Stimulated activated CD8-positive, alpha-beta memory T cell treated with anti-CD3 and anti-CD28 coated beads, Interleukin-2, amount 100 ng/mL, for 1 hour (primary cell): ENCODE results near the gene ABITRAM.
"Not testable (repeated sequence)": the region's sequence is repeated elsewhere in the genome, so short reads cannot be mapped to it uniquely, and the experiment has no call there.

Experiments used
- DNase-seq, 2 donors: peaks; one replicate each; pipeline ENCODE4 v3.0.0-alpha.2; 2020; ENCODE audit warnings: low read depth in 2 of 2

The ABITRAM gene, protein sequence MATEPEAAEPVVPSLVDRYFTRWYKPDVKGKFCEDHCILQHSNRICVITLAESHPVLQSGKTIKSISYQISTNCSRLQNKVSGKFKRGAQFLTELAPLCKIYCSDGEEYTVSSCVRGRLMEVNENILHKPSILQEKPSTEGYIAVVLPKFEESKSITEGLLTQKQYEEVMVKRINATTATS

DNA sequence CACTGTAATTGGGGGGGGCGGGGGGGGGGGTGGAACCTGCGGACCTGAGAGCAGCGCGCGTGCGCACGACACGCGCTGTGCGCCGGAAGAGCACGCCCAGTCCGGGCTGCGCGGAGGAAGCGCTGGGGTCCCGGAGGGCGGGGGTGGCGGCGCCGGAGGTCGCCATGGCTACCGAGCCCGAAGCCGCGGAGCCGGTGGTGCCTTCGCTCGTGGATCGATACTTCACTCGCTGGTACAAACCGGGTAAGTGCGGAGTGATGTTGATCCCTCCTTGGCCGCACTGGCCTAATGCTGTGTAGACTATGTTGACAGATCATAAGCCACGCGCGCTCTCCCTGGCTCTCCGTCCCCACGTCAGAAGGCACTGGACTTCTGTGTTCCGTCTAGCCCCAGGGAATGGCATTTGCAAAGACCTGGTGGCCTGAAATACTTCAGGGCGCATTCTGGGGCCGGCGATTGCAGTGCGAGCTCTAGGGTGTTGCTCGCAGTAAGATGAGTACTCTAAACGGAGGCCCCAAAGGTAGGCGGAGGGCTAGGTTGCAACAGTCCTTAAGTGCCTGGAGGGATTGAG, at the start of gene ABITRAM:
ABITRAM (plus strand) TSS at position 78 of the 571 bp plus-strand sequence; CDS start at position 165, 87 bp downstream.
- DNase-seq, result peak; percentile 59 to 66

DNA sequence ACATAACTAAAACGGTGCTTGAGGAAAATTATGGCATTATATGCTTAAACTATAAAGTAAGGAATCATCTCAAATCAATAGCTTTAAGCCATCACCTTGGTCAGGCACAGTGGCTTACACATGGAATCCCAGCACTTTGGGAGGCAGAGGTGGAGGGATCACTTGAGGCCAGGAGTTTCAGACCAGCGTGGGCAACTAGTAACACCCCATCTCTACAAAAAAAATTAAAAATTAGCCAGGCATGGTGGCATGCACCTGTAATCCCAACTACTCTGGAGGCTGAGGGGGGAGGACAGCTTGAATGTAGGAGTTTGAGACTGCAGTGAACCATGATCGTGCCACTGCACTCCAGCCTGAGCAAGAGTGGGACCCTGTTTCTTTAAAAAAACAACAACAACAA, 49.5 kb upstream of the ABITRAM start:
- no peak for DNase-seq

DNA sequence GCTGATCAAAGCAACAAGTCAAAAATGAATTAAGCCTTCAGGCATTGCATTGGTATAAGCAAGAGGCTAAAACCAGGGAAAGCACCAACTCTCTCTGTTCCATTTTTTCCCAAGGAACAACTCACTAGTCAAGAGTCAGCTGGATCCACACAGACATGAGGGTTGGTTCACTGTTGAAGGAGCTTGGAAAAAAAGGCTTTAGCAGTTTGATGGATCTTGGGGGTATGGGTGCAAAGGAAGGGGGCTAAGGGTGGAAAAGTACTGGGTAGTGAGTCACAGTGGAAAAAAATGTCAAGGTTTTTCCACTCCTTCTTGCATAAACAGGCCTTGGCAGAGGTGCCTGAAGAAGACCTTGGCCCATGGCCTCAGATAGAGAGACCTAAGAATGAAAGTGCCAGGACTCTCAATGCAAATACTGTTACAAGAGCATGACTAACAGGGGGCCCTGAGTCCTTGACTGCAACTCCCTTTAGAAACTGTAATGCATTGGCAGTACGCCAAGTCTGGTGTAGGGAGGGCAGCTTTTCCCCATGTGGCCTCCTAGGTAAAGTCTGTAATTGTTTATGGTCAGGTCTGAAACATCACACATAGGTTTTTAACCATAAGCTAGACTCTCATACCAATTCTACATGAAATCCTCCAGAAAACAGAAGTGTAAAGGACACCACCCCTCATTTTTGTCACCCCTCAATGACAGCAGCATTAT, 48.4 kb upstream of the ABITRAM start:
- DNase-seq, result no peak

DNA sequence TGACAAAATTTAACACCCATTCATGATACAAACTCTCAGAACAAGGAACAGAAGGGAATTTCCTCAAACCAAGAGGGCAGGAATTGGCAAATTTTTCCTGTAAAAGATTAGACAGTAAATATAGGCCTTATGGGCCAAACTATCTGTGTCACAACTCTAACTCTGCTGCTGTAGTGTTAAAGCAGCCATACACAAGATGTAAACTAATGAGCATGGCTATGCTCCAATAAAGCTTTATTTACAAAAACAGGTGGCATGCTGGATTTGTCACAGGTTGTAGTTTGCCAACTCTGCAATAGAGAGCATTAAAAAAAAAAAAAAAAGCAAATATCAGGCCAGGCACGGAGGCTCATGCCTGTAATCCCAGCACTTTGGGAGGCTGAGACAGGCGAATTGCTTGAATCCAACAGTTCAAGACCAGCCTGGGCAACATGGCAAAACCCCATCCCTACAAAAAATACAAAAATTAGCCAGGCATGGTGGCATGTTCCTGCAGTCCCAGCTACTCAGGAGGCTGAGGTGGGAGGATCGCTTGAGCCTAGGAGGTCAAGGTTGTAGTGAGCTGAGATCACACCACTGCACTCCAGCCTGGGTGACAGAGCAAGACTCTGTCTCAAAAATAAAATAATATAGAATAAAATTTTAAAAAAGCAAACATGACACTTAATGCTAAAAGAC, 47.5 kb upstream of the ABITRAM start:
- not testable (repeated sequence) for DNase-seq

DNA sequence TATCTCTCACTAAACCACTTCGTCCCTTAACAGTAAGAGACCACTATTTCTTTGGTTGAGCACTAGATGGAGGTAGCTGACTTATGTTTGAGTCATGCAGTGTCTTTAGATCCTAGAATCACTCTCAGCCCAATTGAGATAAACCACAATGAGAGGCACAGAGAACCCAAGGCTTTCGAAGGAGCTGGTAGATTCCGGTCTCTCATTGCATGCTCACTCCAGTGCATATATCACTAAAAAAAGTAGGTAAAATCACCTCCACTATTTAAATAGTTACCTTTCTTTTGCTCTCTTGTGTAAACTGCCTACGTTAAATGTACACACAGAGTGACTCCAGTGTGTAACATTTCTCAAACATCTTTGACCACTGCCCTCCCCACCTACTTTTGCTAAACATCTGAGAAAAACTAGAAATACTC, 44.5 kb upstream of the ABITRAM start:
- no peak for DNase-seq

DNA sequence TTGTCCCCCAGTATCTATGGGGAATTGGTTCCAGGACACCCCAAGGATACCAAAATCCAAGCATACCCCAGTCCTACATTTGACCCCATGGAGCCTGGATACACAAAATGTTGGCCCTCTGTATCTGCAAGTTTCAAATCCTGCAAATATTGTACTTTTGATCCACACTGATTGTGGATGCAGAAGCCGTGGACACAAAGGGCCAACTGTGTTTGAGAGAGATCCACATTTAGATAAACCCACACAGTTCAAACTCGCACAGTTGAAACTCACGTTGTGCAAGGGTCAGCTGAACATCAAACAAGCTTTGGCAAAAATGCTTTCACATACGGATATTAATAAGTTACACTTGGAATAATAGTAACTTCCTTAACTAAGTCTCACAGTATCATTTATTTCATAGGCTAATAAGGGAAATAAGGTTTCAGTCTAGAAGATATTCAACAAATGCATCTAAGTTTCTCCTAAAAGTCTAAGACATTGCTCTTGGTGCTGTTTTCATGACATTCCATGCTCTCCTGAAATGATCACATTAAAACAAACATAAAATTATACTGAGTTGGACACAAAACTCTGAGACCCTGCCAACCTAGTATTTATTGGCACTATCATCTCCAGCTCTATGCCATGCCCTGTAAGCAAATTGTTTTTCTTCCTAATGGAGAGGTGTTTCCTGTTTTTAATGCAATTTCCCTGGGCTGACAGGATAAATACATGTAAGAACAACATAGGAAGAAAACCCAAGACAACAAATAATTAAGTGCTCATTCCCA, 39.8 kb upstream of the ABITRAM start:
- DNase-seq, result no peak

DNA sequence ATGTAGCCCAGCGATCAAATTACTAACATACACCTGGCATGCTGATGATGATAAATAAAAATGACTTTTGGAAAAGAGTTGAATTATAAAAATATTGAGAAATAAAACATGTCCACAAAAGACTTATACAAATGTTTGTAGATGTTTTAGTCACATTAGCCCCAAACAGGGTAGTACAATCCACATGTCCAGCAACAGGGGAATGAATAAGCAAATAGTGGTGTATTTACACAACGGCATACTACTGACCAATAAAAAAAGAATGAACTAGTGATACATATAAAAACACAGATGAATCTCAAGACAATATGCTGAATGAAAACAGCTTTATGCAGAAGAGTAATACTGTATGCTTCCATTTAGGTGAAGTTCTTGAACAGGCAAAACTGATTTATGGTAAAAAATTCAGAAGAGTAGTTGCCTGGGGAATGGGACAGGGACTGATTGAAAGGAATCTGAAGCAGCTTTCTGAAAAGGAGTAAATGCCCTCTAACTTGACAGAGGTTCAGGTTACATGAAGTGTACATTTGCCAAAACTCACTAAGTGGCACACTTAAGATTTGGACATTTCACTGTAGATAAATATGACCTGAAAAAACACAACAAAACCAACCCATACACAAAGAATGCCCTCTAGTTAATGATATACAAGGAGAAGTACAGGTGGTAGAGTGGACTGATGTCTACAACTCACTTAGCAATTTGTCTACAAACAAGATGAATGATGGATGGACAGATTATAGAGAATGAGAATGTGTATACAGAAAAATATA, 36.7 kb upstream of the ABITRAM start:
- DNase-seq, result no peak

DNA sequence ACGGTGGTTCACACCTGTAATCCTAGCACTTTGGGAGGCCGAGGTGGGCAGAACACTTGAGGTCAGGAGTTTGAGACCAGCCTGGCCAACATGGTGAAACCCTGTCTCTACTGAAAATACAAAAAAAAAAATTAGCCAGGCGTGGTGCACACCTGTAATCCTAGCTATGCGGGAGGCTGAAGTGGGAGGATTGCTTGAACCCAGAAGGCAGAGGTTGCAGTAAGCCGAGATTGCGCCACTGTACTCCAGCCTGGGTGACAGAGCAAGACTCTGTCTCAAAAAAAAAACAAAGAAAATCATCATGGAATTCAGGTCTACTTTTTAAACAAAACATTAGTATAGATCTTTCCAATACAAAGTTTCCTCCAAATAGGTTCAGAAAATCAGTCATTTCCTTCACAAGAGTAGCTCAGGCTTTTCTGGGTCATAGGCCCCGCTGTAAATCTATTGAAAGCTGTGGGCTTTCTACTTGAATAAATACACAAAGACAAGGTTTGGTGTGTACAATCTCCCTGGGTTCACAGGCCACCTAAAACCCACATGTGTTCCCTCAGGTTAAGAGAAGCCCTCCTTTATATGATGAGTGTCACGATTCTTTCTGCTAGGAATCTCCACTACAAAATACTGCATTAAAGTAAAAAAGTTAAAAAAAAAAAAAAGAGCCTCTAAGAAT, 35.0 kb upstream of the ABITRAM start:
- not testable (repeated sequence) for DNase-seq

DNA sequence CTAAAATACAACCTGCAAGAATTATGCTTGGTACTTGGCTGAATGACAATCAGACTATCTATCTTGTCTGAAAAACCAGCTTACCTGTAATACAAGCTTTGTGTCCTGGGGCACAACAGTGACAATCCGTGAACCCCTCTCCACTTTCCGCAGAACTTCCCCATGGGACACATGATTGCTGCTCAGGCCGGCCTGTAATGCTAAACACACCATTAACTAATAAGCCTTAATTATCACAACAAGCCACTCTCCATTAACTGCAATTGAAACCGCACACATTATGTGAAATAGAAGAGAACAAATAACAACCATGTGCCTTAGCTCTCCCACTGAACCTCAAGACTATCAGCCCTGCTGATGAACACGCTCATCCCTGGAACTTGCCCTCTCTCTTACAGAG, 34.0 kb upstream of the ABITRAM start:
- no peak for DNase-seq

DNA sequence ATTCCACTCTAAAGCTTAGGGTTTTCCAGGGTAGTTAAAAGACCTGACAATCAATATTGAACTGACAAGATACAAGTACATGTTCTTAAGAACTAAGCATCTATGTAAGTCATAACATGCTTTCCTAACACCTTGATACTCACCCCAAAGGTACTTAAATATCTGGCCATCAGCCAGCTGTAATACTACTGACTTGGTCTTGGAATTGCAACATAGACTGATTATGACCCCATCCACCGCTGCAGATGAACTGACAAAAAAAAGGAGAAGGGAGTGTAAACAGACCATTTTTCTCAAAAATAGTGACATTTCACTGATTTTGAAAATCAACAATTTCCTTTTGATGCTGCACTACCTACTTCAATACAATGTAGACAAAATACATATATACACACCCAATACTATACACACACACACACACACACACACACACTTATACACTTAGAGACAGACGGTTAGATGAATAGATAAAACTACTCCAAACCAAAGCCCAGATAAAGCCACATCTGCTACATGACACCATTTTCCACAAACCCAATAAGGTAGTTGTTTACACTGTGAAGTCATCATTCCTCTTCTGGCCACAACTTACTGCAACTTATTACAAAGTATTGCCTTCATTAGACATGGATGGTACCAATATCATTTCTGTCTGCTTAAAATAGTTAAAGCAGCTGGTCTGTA, 30.6 kb upstream of the ABITRAM start:
- no peak for DNase-seq

DNA sequence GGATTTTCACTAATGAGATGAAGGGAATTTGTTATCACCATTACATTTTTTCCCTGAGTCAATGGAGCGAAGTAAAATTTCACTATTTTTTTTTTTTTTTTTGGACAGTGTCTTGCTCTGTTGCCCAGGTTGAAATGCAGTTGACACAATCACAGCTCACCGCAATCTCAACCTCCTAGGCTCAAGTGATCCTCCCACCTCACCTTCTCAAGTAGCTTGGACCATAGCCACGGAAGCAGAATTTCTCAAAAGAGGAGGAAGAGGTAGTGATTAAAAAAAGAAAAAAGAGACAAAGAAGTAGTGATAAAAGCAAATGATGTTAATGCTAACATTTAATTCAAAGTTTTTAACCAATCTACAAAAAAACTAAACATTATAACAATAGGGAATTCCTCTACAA, 30.0 kb upstream of the ABITRAM start:
- DNase-seq, result no peak

DNA sequence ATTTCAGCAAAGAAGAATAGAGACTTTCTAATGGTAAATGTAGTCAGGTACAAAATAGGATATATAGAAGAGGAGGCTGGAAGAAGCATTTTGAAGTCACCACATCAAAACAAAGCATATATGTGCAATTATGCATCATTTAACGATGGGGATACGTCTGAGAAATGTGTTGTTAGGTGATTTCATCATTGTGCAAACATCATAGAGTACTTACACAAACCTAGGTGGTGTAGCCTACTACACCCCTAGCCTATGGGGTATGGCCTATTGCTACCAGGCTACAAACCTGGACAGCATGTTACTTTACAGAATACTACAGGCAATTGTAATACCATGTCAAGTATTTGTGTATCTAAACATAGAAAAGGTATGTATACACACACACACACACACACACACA, 28.7 kb upstream of the ABITRAM start:
- no peak for DNase-seq

DNA sequence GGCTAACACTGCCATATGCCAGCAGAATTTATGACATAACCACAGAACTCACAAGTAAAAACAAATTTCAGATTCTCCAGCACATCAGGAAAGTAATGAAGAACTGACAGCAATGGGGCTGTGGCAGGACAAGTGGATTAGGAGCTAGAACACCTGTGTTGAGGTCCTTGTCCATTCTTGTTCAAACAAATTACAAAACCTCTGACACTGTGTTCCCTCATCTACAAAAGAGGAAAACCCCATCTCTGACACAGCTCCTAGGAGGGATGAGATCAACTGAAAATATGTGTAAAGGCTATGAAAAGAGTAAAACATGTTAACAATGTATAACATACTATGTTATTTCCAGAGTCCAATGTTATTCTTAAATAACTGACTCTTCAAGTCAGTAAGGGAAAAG, 23.8 kb upstream of the ABITRAM start:
- DNase-seq, result no peak

DNA sequence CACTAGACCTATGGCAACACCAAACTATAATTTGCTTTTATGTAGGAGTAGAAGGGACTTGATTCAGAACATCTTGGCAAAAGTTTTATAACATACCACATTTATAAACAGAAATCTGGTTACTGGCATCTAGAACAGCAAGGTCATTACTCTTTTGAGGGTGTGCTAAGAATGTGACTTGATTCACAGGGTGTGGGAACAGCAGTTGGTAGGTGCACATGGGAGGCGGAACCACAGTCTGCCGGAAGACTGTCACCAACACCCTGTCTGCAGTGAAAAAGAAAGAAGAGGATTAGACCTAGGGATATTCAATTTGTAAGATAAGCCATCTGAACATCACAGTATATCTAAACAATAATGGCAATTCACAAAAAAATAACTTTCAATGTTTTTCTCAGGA, 23.3 kb upstream of the ABITRAM start:
- no peak for DNase-seq

DNA sequence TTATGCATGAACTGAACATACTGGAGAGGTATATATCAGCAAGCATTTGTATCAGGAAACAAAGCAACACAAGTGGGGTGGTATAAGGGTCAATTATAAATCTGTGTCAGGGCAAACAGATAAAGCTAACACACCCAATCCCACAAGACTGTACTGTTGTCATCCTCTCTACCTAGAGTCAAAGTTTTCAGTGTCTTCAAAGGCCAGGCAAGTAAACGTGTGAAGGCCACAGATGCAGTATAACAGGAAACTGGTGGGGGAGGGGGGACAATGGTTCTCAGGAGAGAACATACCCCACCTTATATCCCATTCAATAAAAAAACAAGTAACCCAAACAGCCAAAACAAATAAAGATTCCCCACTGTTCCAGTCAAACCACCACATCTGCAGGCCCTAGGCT, 22.4 kb upstream of the ABITRAM start:
- DNase-seq, result no peak

DNA sequence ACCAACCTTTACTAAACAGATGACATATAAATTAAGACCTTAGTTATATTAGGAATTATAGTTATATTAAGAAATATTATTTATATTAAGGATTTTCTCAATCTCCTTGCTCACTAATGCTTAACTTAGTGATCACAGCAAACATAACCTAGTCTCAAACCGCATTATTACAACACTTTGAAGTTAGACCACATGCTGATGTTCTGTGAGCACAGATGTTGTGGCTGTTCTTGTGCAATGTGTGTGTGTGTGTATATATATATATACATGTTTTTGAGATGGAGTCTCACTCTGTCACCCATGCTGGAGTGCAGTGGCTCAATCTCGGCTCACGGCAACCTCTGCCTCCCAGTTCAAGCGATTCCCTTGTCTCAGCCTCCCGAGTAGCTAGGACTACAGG, 20.8 kb upstream of the ABITRAM start:
- DNase-seq, result no peak

DNA sequence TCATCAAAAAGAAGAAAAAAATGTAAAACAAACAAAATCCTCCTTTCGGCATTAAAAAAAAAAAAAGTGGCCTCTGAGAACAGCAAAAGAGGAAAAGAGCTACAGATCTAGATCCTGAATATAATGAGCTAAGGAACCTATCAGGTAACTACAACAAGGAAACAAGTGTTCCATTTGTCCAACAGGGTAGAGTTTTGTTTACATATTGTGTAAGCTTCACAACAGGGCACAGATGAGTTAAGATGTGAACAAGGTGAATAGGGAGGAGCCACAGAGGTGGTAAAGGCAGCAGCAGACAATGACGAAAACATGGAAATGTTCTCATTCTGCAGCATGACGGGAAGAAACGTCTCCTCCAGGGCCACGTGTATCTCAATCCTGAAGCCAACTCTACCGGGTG, 14.7 kb upstream of the ABITRAM start:
- no peak for DNase-seq

DNA sequence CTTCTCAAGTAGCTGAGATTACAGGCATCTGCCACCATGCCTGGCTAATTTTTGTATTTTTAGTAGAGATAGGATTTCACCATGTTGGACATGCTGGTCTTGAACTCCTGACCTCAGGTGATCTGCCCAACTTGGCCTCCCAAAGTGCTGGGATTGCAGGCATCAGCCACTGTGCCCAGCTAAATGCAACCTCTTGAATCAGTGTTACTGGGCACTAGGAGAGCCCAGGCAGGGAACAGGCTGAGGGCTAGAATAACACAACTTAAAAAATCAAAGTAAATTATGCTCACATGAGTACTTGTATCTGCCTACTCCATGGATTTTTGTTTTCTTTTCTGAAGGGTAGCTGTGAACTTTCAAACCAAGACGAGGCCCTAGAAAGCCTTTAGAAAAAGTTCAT, 13.8 kb upstream of the ABITRAM start:
- not testable (repeated sequence) for DNase-seq

DNA sequence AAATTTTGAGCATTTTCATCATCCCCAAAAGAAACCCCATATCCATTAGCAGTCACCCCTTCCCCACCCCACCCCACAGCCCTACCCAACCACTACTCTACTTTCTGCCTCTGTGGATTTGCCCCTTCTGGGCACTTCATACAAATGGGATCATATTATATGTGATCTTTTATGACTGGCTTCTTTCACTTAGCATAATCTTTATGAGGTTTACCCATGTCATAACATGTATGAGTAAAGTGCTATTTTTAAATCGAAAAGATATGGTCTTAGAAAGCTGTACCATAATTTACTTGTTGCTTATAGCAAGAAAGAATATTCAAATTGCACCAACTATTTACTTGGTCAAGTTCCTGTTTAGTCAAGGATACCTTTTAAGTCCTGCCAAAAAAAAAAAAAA, 13.0 kb upstream of the ABITRAM start:
- DNase-seq, result no peak

DNA sequence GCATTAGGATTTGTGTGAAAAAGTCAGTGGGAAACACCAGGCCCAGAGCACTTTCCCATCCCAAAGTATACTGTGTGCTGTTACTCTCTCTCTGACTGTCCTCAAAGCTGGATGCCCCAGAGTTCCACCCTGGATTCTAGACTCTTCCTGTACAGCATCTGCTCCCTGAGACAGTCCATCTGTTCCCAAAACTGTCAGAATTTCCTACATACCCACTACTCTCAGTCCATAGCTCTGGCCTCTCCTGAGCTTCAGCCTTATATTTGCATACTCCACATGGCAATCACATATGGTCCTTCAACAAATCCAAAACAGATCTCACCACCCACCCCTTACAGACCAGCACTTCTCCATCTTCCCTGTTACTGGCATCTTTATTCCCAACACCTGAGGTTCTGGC, 9.7 kb upstream of the ABITRAM start:
- no peak for DNase-seq
